ENCODE results near the gene PHOX2B. TPM values are rescaled to one million over a fixed set of nuclear protein-coding genes. Genes with fewer than 3 reads are reported as not detected.

The PHOX2B gene
- total RNA-seq, 1 donor from 2014 or later: not detected

DNA sequence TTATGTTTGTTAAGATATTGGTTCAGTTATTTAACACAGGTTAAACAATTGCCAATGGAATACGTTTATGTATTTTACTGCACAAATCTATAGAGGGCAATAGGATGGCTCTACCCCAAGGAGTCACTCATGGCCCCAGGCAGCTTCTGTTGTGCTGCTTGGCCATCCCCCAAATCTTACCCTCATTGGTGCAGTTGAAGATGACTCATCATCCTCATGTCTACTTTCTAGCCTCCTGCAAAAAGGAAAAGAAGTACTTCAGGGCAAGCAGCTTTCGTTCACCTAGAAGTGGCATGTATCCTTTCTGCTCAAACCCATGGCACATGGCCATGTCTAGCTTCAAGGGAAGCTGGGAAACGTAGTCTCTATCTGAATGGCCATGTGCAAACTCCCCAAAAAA is 14.2 kb downstream of the PHOX2B start:
- no peaks in the 10 kb centered on the region for H3K4me1 ChIP-seq (ENCODE audit: control insufficient read depth in 3 of 3, insufficient read depth in 3 of 3, low read length in 3 of 3)
- no peaks in the 10 kb centered on the region for H3K9me3 ChIP-seq (ENCODE audit: control insufficient read depth in 3 of 3, low read length in 3 of 3)
- peaks cover 8 to 18% (median 13%) of the 10 kb centered on the region in 3 donors for H3K27me3 ChIP-seq (ENCODE audit: control insufficient read depth in 3 of 3, insufficient read depth in 3 of 3, low read length in 3 of 3)
- H3K4me3 ChIP-seq (ENCODE audit: low read length in 3 of 3): no peak overlapping the region
- H3K36me3 ChIP-seq (ENCODE audit: control insufficient read depth in 3 of 3, insufficient read depth in 3 of 3, low read length in 3 of 3): no peaks in the 10 kb centered on the region
- no peak overlapping the region for H3K27ac ChIP-seq (ENCODE audit: low read depth, low read length)
- no peak overlapping the region for H3K9ac ChIP-seq (ENCODE audit: low read depth in 1 of 3, low read length in 3 of 3)

DNA sequence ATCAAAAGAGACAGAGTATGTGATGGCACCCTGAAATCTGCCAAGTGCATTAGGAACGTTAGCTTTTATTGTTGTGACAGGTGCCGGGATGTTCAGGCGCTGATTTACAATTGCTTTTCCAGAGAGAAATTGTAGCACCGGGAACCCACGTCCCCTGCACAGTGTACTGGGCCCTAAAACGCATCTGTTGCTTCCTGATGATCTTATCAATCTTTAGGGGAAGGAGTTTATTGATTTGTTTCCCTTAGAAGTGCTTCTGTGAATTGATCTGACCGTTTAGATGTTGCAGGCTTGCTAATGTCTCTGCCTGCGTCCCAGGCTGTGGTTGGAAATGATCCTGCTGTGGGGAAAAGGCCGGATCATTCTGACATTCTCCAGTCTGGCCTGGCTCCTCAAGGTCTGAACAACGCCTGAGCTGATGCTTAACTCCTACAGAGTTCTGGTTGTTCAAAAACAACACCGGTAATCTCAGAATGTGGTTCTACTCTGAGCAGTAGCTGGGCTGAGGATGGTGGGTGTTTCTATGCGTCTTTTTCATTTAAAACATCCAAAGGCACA is 16.9 kb downstream of the PHOX2B start:
- Histone ChIP-seq H3K4me1 (ENCODE audit: control insufficient read depth in 3 of 3, insufficient read depth in 3 of 3, low read length in 3 of 3) (no peaks in the 10 kb centered on the region), H3K4me3 (ENCODE audit: low read length in 3 of 3) (no peak overlapping the region), H3K27me3 (ENCODE audit: control insufficient read depth in 3 of 3, insufficient read depth in 3 of 3, low read length in 3 of 3) (peaks cover 8 to 17% (median 12%) of the 10 kb centered on the region in 3 donors), H3K9ac (ENCODE audit: low read depth in 1 of 3, low read length in 3 of 3) (no peak overlapping the region), H3K36me3 (ENCODE audit: control insufficient read depth in 3 of 3, insufficient read depth in 3 of 3, low read length in 3 of 3) (no peaks in the 10 kb centered on the region), H3K27ac (ENCODE audit: low read depth, low read length) (no peak overlapping the region), H3K9me3 (ENCODE audit: control insufficient read depth in 3 of 3, low read length in 3 of 3) (peaks cover 0 to 3% (median 0%) of the 10 kb centered on the region in 3 donors)

DNA sequence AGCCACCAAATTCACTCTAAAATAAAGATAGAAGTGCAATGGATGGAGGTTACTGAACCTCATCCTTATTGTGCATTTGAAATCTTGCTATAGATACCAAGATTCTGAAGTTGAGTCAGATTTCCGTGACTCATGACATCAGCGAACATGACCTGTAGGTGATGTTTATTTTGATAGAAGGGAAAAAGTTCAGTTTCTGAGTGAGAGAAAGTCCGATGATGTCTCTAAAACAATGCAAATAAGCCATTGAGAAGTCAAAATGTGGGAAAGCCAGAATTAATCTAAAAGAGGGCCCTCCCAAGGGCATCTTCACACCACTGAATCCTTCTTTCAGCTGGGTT is 20.0 kb downstream of the PHOX2B start:
- H3K36me3 ChIP-seq (ENCODE audit: control insufficient read depth in 3 of 3, insufficient read depth in 3 of 3, low read length in 3 of 3): no peaks in the 10 kb centered on the region
- H3K9me3 ChIP-seq (ENCODE audit: control insufficient read depth in 3 of 3, low read length in 3 of 3): peaks cover 0 to 6% (median 0%) of the 10 kb centered on the region in 3 donors
- H3K27ac ChIP-seq (ENCODE audit: low read depth, low read length): no peak overlapping the region
- no peaks in the 10 kb centered on the region for H3K4me1 ChIP-seq (ENCODE audit: control insufficient read depth in 3 of 3, insufficient read depth in 3 of 3, low read length in 3 of 3)
- no peak overlapping the region for H3K9ac ChIP-seq (ENCODE audit: low read depth in 1 of 3, low read length in 3 of 3)
- H3K4me3 ChIP-seq (ENCODE audit: low read length in 3 of 3): no peak overlapping the region
- H3K27me3 ChIP-seq (ENCODE audit: control insufficient read depth in 3 of 3, insufficient read depth in 3 of 3, low read length in 3 of 3): peaks cover 8 to 16% (median 10%) of the 10 kb centered on the region in 3 donors

DNA sequence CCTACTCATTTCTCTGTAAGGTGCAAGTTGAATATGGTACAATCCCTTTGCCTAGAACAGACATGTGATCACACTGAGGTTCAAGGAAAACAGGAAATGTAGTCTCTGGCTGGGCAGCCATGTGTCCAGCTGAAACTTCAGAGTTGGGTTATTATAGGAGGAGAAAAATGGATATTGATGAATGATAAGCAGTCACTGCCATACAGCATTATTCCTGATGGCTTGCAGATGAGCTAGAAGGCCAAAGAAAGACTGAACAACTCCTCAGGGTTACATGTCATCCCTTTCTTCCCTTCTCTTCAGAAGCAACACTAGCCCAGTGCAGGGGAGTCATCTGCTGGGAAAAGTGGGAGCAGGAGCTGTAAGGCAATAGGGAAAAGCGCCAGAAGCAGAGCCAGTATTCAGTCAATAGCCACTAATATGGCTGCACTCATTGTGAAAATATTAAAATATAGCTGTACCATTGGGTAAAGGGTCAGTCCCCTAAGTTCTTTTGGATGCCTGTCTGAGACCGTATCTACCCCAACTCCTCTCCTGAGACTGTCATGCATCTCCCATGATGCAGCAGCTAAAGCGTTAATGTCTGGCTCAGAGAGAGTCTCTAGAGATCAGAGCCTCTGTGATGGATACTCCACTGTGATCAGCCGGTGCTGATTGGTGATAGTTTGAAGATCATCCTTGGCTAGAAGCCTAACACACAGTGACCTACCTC is 20.5 kb downstream of the PHOX2B start:
- H3K27ac ChIP-seq (ENCODE audit: low read depth, low read length): no peak overlapping the region
- peaks cover 8 to 16% (median 10%) of the 10 kb centered on the region in 3 donors for H3K27me3 ChIP-seq (ENCODE audit: control insufficient read depth in 3 of 3, insufficient read depth in 3 of 3, low read length in 3 of 3)
- no peak overlapping the region for H3K4me3 ChIP-seq (ENCODE audit: low read length in 3 of 3)
- H3K9me3 ChIP-seq (ENCODE audit: control insufficient read depth in 3 of 3, low read length in 3 of 3): peaks cover 0 to 6% (median 0%) of the 10 kb centered on the region in 3 donors
- no peak overlapping the region for H3K9ac ChIP-seq (ENCODE audit: low read depth in 1 of 3, low read length in 3 of 3)
- H3K4me1 ChIP-seq (ENCODE audit: control insufficient read depth in 3 of 3, insufficient read depth in 3 of 3, low read length in 3 of 3): no peaks in the 10 kb centered on the region
- no peaks in the 10 kb centered on the region for H3K36me3 ChIP-seq (ENCODE audit: control insufficient read depth in 3 of 3, insufficient read depth in 3 of 3, low read length in 3 of 3)

DNA sequence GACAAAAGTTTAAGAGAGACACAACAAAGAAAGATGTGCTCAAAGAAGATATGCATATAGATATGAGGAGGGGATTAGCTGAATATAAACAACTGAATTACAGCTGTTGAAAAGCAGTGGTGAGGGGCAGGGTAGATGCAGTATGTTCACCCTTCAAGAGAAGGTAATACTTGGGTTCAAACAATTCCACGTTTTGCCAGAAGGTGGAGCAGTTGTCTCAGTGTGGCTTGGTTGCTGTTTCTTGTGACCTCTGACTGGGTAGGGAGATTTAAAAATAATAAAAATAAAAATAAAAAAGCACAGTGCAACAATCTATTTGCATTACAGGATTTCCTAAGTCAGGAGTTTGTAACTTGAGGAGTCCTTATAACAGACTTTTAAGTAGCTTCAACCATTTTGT is 23.3 kb downstream of the PHOX2B start:
- H3K9ac ChIP-seq (ENCODE audit: low read depth in 1 of 3, low read length in 3 of 3): no peak overlapping the region
- H3K9me3 ChIP-seq (ENCODE audit: control insufficient read depth in 3 of 3, low read length in 3 of 3): peaks cover 0 to 6% (median 0%) of the 10 kb centered on the region in 3 donors
- no peaks in the 10 kb centered on the region for H3K4me1 ChIP-seq (ENCODE audit: control insufficient read depth in 3 of 3, insufficient read depth in 3 of 3, low read length in 3 of 3)
- H3K27me3 ChIP-seq (ENCODE audit: control insufficient read depth in 3 of 3, insufficient read depth in 3 of 3, low read length in 3 of 3): peaks cover 3 to 12% (median 5%) of the 10 kb centered on the region in 3 donors
- H3K36me3 ChIP-seq (ENCODE audit: control insufficient read depth in 3 of 3, insufficient read depth in 3 of 3, low read length in 3 of 3): no peaks in the 10 kb centered on the region
- H3K4me3 ChIP-seq (ENCODE audit: low read length in 3 of 3): no peak overlapping the region
- no peak overlapping the region for H3K27ac ChIP-seq (ENCODE audit: low read depth, low read length)

DNA sequence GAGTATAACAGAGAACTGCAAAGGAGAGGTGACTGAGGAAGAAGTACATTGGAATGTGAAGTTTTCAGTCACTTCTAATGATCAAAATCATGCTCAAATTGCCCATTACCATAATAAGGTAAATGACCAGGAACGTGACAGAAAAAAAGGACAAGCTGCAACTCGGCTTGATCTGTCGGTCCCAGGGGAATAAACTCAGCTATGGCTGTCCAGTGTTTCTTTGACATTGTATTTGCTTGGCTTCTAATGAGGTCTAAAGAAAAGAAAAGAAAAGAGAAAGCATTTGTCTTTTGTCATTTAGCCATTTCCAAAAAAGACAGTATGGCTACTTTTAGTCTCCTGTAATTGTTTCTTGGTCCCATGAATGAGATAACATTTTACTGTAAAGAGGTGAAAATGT is 25.2 kb downstream of the PHOX2B start:
- Histone ChIP-seq H3K4me3 (ENCODE audit: low read length in 3 of 3) (no peak overlapping the region), H3K27ac (ENCODE audit: low read depth, low read length) (no peak overlapping the region), H3K4me1 (ENCODE audit: control insufficient read depth in 3 of 3, insufficient read depth in 3 of 3, low read length in 3 of 3) (no peaks in the 10 kb centered on the region), H3K9me3 (ENCODE audit: control insufficient read depth in 3 of 3, low read length in 3 of 3) (peaks cover 0 to 6% (median 0%) of the 10 kb centered on the region in 3 donors), H3K27me3 (ENCODE audit: control insufficient read depth in 3 of 3, insufficient read depth in 3 of 3, low read length in 3 of 3) (peaks cover 2 to 12% (median 5%) of the 10 kb centered on the region in 3 donors), H3K36me3 (ENCODE audit: control insufficient read depth in 3 of 3, insufficient read depth in 3 of 3, low read length in 3 of 3) (no peaks in the 10 kb centered on the region), H3K9ac (ENCODE audit: low read depth in 1 of 3, low read length in 3 of 3) (no peak overlapping the region)

DNA sequence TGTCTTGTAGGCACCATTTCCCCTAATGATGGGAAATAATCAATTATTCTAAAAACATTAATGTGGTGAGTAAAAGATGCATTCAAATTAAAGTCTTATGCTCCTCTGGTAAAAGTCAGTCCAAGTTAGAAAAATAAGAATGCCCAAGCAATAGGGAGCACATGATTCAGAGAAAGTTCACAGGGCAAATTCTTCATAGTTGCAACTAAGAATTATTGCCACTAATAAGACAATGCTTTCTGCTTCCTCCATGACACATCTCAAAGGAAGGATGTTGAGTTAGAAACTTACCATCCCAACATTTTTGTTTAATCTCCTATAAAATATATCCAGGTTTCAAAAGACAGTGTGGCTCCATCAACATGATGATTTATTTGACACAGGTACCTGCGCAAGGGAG is 26.3 kb downstream of the PHOX2B start:
- H3K4me3 ChIP-seq (ENCODE audit: low read length in 3 of 3): no peak overlapping the region
- no peaks in the 10 kb centered on the region for H3K4me1 ChIP-seq (ENCODE audit: control insufficient read depth in 3 of 3, insufficient read depth in 3 of 3, low read length in 3 of 3)
- H3K9ac ChIP-seq (ENCODE audit: low read depth in 1 of 3, low read length in 3 of 3): no peak overlapping the region
- H3K27ac ChIP-seq (ENCODE audit: low read depth, low read length): no peak overlapping the region
- H3K9me3 ChIP-seq (ENCODE audit: control insufficient read depth in 3 of 3, low read length in 3 of 3): peaks cover 0 to 6% (median 0%) of the 10 kb centered on the region in 3 donors
- H3K27me3 ChIP-seq (ENCODE audit: control insufficient read depth in 3 of 3, insufficient read depth in 3 of 3, low read length in 3 of 3): peaks cover 0 to 8% (median 5%) of the 10 kb centered on the region in 3 donors
- no peaks in the 10 kb centered on the region for H3K36me3 ChIP-seq (ENCODE audit: control insufficient read depth in 3 of 3, insufficient read depth in 3 of 3, low read length in 3 of 3)

DNA sequence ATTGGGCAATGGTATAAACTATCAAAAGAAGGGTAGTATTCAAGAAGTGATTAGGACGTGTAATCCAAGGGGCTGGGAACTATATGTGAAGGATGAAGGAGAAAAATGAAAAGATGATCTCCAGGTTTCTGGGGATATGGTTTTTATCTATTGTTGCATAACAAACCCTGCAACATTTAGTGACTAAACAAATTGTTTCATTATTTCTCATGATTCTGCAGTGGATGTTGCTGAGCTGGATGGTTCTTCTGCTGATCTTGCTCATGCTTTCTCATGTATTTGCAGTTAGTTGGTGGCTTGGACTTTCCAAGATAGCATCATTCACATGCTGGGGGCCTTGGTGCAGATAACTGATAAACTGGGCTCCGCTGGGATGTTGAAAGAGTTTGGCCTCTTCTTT is 29.1 kb downstream of the PHOX2B start:
- no peak overlapping the region for H3K4me3 ChIP-seq (ENCODE audit: low read length in 3 of 3)
- no peak overlapping the region for H3K9ac ChIP-seq (ENCODE audit: low read depth in 1 of 3, low read length in 3 of 3)
- H3K4me1 ChIP-seq (ENCODE audit: control insufficient read depth in 3 of 3, insufficient read depth in 3 of 3, low read length in 3 of 3): no peaks in the 10 kb centered on the region
- H3K27ac ChIP-seq (ENCODE audit: low read depth, low read length): no peak overlapping the region
- H3K36me3 ChIP-seq (ENCODE audit: control insufficient read depth in 3 of 3, insufficient read depth in 3 of 3, low read length in 3 of 3): no peaks in the 10 kb centered on the region
- no peaks in the 10 kb centered on the region for H3K9me3 ChIP-seq (ENCODE audit: control insufficient read depth in 3 of 3, low read length in 3 of 3)
- peaks cover 0 to 10% (median 7%) of the 10 kb centered on the region in 3 donors for H3K27me3 ChIP-seq (ENCODE audit: control insufficient read depth in 3 of 3, insufficient read depth in 3 of 3, low read length in 3 of 3)

DNA sequence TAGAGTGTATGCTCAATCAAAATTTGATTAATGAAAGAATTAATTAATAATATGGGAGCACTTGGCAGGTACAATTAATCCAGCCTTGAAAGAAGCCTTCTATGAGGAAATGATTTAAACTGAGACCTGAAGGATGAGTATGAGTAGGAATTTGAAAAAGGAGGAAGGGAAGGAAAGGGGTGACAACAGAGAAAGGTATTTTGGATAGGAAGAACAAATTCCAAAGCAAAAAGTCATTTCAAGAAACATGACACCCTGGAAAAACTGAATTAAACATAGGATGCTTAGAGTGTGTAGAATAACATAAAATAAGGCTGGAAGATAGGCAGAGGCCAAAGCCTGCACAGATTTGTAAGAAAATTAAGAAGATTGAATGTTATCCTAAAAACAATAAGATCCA is 29.6 kb downstream of the PHOX2B start:
- Histone ChIP-seq H3K36me3 (ENCODE audit: control insufficient read depth in 3 of 3, insufficient read depth in 3 of 3, low read length in 3 of 3) (no peaks in the 10 kb centered on the region), H3K27me3 (ENCODE audit: control insufficient read depth in 3 of 3, insufficient read depth in 3 of 3, low read length in 3 of 3) (peaks cover 0 to 10% (median 7%) of the 10 kb centered on the region in 3 donors), H3K4me1 (ENCODE audit: control insufficient read depth in 3 of 3, insufficient read depth in 3 of 3, low read length in 3 of 3) (no peaks in the 10 kb centered on the region), H3K9ac (ENCODE audit: low read depth in 1 of 3, low read length in 3 of 3) (no peak overlapping the region), H3K9me3 (ENCODE audit: control insufficient read depth in 3 of 3, low read length in 3 of 3) (no peaks in the 10 kb centered on the region), H3K27ac (ENCODE audit: low read depth, low read length) (no peak overlapping the region), H3K4me3 (ENCODE audit: low read length in 3 of 3) (no peak overlapping the region)

DNA sequence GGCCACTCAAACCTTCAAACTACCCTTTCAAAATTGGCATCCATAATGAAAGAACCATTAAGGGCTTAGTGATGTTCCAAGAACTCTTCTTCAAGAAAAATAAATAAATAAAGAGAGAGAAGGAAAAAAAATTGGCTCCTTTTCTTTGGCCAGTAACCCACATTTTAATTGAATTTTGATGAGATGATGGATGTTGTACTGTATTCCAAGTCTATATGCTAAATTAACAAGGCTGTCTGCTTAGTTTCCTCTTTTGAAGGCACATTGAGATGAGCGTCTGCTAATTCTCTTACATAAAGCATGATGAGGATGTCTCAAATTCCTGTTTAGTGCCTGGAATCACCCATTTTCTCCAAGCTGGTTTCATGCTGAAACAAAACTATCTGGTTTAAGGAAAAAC is 33.4 kb downstream of the PHOX2B start:
- no peaks in the 10 kb centered on the region for H3K4me1 ChIP-seq (ENCODE audit: control insufficient read depth in 3 of 3, insufficient read depth in 3 of 3, low read length in 3 of 3)
- H3K27ac ChIP-seq (ENCODE audit: low read depth, low read length): no peak overlapping the region
- H3K9ac ChIP-seq (ENCODE audit: low read depth in 1 of 3, low read length in 3 of 3): no peak overlapping the region
- H3K4me3 ChIP-seq (ENCODE audit: low read length in 3 of 3): no peak overlapping the region
- no peaks in the 10 kb centered on the region for H3K9me3 ChIP-seq (ENCODE audit: control insufficient read depth in 3 of 3, low read length in 3 of 3)
- peaks cover 0 to 7% (median 5%) of the 10 kb centered on the region in 3 donors for H3K27me3 ChIP-seq (ENCODE audit: control insufficient read depth in 3 of 3, insufficient read depth in 3 of 3, low read length in 3 of 3)
- H3K36me3 ChIP-seq (ENCODE audit: control insufficient read depth in 3 of 3, insufficient read depth in 3 of 3, low read length in 3 of 3): no peaks in the 10 kb centered on the region
